ENCODE data around the gene RPS6KA2.

DNA sequence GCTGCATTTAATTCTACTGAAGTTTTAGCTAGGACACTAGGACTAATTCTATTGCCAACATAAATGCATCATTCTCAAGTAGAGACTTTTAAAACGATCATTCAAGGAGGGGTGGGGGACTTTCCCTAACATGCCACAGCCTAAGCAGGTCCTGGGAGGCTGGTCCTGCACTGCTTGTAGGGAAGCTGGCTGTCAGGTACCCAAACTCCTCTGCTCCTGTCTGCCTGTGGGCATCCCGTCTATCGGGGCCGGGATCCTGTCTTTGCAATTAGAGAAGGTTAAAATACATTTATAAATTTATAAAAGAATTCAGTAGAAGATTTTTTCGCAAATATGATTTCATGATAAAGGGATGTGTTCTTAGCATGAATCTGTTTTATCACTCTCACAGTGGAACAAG is 192.7 kb downstream of the RPS6KA2 start:
- no peak for TF ChIP-seq EZH2phosphoT487 (IDR thresholded peaks at IDR 0.05; ENCODE audit: unreplicated experiment)
- TF ChIP-seq POLR2AphosphoS5 (IDR thresholded peaks at IDR 0.05; ENCODE audit: low read depth): no peak
- no peak for TF ChIP-seq EZH2 (IDR thresholded peaks at IDR 0.05; ENCODE audit: low read depth, unreplicated experiment)
- TF ChIP-seq, protein P1, sequence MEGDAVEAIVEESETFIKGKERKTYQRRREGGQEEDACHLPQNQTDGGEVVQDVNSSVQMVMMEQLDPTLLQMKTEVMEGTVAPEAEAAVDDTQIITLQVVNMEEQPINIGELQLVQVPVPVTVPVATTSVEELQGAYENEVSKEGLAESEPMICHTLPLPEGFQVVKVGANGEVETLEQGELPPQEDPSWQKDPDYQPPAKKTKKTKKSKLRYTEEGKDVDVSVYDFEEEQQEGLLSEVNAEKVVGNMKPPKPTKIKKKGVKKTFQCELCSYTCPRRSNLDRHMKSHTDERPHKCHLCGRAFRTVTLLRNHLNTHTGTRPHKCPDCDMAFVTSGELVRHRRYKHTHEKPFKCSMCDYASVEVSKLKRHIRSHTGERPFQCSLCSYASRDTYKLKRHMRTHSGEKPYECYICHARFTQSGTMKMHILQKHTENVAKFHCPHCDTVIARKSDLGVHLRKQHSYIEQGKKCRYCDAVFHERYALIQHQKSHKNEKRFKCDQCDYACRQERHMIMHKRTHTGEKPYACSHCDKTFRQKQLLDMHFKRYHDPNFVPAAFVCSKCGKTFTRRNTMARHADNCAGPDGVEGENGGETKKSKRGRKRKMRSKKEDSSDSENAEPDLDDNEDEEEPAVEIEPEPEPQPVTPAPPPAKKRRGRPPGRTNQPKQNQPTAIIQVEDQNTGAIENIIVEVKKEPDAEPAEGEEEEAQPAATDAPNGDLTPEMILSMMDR (conservative IDR thresholded peaks at IDR 0.05; ENCODE audit: low read depth in 2 of 2): no peak
- TF ChIP-seq, protein P2, sequence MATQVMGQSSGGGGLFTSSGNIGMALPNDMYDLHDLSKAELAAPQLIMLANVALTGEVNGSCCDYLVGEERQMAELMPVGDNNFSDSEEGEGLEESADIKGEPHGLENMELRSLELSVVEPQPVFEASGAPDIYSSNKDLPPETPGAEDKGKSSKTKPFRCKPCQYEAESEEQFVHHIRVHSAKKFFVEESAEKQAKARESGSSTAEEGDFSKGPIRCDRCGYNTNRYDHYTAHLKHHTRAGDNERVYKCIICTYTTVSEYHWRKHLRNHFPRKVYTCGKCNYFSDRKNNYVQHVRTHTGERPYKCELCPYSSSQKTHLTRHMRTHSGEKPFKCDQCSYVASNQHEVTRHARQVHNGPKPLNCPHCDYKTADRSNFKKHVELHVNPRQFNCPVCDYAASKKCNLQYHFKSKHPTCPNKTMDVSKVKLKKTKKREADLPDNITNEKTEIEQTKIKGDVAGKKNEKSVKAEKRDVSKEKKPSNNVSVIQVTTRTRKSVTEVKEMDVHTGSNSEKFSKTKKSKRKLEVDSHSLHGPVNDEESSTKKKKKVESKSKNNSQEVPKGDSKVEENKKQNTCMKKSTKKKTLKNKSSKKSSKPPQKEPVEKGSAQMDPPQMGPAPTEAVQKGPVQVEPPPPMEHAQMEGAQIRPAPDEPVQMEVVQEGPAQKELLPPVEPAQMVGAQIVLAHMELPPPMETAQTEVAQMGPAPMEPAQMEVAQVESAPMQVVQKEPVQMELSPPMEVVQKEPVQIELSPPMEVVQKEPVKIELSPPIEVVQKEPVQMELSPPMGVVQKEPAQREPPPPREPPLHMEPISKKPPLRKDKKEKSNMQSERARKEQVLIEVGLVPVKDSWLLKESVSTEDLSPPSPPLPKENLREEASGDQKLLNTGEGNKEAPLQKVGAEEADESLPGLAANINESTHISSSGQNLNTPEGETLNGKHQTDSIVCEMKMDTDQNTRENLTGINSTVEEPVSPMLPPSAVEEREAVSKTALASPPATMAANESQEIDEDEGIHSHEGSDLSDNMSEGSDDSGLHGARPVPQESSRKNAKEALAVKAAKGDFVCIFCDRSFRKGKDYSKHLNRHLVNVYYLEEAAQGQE (IDR thresholded peaks at IDR 0.05; ENCODE audit: unreplicated experiment): no peak
- no peak for TF ChIP-seq JUNB (IDR thresholded peaks at IDR 0.05; ENCODE audit: unreplicated experiment)
